HG03103 (cell line): ENCODE results near the gene EVI5L.

Experiments
- ATAC-seq: cut with Tn5 transposase; IDR thresholded peaks from one replicate; pipeline ENCODE4 v1.9.1; 2021; ENCODE audit warnings: low read depth; ENCODE audit not compliant: unreplicated experiment

Gene EVI5L

GRCh38 chr19:7844951-7845350 is 14.9 kb downstream of the EVI5L start:
- ATAC-seq = no peak

GRCh38 chr19:7845390-7846154 is 15.6 kb downstream of the EVI5L start:
- no peak for ATAC-seq

- no peak for ATAC-seq
Measured at GRCh38 chr19:7846155-7846646, 16.2 kb downstream of the EVI5L start.

- ATAC-seq = no peak
Measured at GRCh38 chr19:7847664-7848063, 17.6 kb downstream of the EVI5L start.

GRCh38 chr19:7848779-7849457 is 18.9 kb downstream of the EVI5L start:
- ATAC-seq = no peak

- ATAC-seq = no peak
Measured at GRCh38 chr19:7849631-7849999, 19.6 kb downstream of the EVI5L start.

- no peak for ATAC-seq
Measured at GRCh38 chr19:7850000-7850813, 20.2 kb downstream of the EVI5L start.

- no peak for ATAC-seq
Measured at GRCh38 chr19:7850945-7851622, 21.1 kb downstream of the EVI5L start.

- ATAC-seq = no peak
Measured at GRCh38 chr19:7851623-7852500, 21.8 kb downstream of the EVI5L start.

- no peak for ATAC-seq
Measured at GRCh38 chr19:7852851-7853769, 23.1 kb downstream of the EVI5L start.

- no peak for ATAC-seq
Measured at GRCh38 chr19:7853770-7854128, 23.7 kb downstream of the EVI5L start.

- ATAC-seq = no peak
Measured at GRCh38 chr19:7855426-7856108, 25.5 kb downstream of the EVI5L start.

GRCh38 chr19:7856109-7856591 is 26.1 kb downstream of the EVI5L start:
- no peak for ATAC-seq

- no peak for ATAC-seq
Measured at GRCh38 chr19:7856679-7857663, 27.0 kb downstream of the EVI5L start.

GRCh38 chr19:7857727-7858108 is 27.7 kb downstream of the EVI5L start:
- ATAC-seq = no peak

- no peak for ATAC-seq
Measured at GRCh38 chr19:7858109-7858770, 28.2 kb downstream of the EVI5L start.
